ENCODE data around the gene S100A13.

DNA sequence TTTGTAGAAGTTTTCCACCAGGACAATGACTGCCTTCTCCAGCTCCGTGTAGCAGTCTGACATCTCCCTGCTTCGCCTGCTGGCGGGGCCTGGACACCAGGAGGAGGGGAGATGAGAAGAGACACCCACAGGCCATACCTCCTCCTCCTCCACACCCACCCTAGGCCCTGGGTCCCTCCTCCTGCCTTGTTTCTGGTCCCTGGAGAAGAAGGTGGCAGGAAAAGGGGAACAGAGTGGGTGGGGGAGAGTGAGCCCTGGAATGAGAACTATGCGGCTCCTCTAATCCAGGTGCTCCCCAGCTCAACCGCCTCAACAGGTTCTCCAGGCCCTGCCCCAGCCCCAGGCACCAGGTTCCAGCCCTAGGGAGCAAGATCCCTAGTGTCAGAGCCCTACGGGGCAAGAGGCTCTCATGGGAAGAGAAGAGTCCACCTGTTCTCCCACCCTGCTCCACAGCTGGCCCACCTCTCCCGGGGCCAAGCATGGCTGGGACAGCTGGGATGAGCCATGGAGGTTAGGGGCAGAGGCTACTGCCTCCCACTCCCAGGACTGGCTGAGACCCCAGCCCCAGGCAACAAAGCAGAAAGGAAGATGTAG, 19.1 kb downstream of the S100A13 start:
- TF ChIP-seq, protein P1, sequence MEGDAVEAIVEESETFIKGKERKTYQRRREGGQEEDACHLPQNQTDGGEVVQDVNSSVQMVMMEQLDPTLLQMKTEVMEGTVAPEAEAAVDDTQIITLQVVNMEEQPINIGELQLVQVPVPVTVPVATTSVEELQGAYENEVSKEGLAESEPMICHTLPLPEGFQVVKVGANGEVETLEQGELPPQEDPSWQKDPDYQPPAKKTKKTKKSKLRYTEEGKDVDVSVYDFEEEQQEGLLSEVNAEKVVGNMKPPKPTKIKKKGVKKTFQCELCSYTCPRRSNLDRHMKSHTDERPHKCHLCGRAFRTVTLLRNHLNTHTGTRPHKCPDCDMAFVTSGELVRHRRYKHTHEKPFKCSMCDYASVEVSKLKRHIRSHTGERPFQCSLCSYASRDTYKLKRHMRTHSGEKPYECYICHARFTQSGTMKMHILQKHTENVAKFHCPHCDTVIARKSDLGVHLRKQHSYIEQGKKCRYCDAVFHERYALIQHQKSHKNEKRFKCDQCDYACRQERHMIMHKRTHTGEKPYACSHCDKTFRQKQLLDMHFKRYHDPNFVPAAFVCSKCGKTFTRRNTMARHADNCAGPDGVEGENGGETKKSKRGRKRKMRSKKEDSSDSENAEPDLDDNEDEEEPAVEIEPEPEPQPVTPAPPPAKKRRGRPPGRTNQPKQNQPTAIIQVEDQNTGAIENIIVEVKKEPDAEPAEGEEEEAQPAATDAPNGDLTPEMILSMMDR (IDR thresholded peaks at IDR 0.05; ENCODE audit: insufficient read depth, low read length, poor library complexity, severe bottlenecking) = no peak
- TF ChIP-seq EZH2phosphoT487 (conservative IDR thresholded peaks at IDR 0.05; ENCODE audit: low read length) = no peak
